Panc1 (cell line): ENCODE measurements around the gene SYT2. TPM values are rescaled to one million over a fixed set of nuclear protein-coding genes. Genes with fewer than 3 reads are reported as not detected.

Experiments used
- ATAC-seq: fragments of 200-7000 bp; cut with Tn5 transposase; 2 replicates; pipeline ENCODE4 v1.9.1; 2020; ENCODE audit warnings: mild to moderate bottlenecking, moderate library complexity
- BruUV-seq: library from RNA; stranded (reverse); fragments of 400-500 nt; replicated peaks from 2 replicates; lab custom pipeline; 2021; lab: Mats Ljungman, UMichigan
- CTCF ChIA-PET: fragments of 300-600 bp; sonication (Branson Sonifier 250); formaldehyde crosslinking; loops from one replicate; lab custom pipeline; 2022; ENCODE audit warnings: antibody characterized with exemption; lab: Charles Lee
- POLR2A ChIA-PET: fragments of 300-600 bp; sonication (Branson Sonifier 250); formaldehyde crosslinking; loops from one replicate; lab custom pipeline; 2022; ENCODE audit warnings: antibody characterized with exemption; lab: Charles Lee
- DNase-seq: peaks from one replicate; pipeline ENCODE4 v3.0.0-alpha.2; 2010; ENCODE audit warnings: low read depth, low spot score
- H3K27ac ChIP-seq: 2 replicates; pipeline ENCODE4 v1.5.1; 2011; ENCODE audit warnings: mild to moderate bottlenecking, low read length, inconsistent platforms
- H3K27me3 ChIP-seq: fragments of 200-500 bp; sonication (Bioruptor generic); 2 replicates; pipeline ENCODE4 v1.6.0; 2014; ENCODE audit warnings: low read length, inconsistent platforms; ENCODE audit not compliant: control insufficient read depth, insufficient read depth
- H3K36me3 ChIP-seq: fragments of 200-500 bp; sonication (Bioruptor generic); 2 replicates; pipeline ENCODE4 v1.5.1; 2014; ENCODE audit warnings: inconsistent platforms, mild to moderate bottlenecking, low read length, moderate library complexity; ENCODE audit not compliant: control insufficient read depth, insufficient read depth
- H3K4me1 ChIP-seq: 2 replicates; pipeline ENCODE4 v1.5.1; 2011; ENCODE audit warnings: inconsistent platforms, mild to moderate bottlenecking, low read length, moderate library complexity; ENCODE audit not compliant: control insufficient read depth, insufficient read depth
- H3K4me3 ChIP-seq, 2 experiments: 2 replicates each; pipeline ENCODE4 v1.5.1; 2011 to 2012; ENCODE audit warnings: low read depth in 2 of 2, low read length in 2 of 2, mild to moderate bottlenecking in 2 of 2, inconsistent platforms in 1 of 2, moderate library complexity in 1 of 2
- H3K9me3 ChIP-seq: fragments of 200-500 bp; sonication (Bioruptor generic); 2 replicates; pipeline ENCODE4 v1.5.1; 2014; ENCODE audit warnings: low read depth, mild to moderate bottlenecking, inconsistent platforms, low read length, moderate library complexity; ENCODE audit not compliant: control insufficient read depth, insufficient read depth
- POLR2AphosphoS5 ChIP-seq: IDR thresholded peaks from 2 replicates; pipeline ENCODE4 v1.6.1; 2012; ENCODE audit warnings: mild to moderate bottlenecking, low read depth, low read length, moderate library complexity
- SIN3A ChIP-seq: IDR thresholded peaks from 2 replicates; pipeline ENCODE4 v1.6.1; 2012; ENCODE audit warnings: low read depth, mild to moderate bottlenecking, low read length, moderate library complexity, borderline replicate concordance; ENCODE audit not compliant: insufficient read depth
- TCF7L2 ChIP-seq: IDR thresholded peaks from 2 replicates; pipeline ENCODE4 v1.6.1; 2011; ENCODE audit warnings: mild to moderate bottlenecking, low read depth, low read length, inconsistent platforms
- in situ Hi-C: cut with HindIII; loops from 2 replicates; pipeline ENCODE4 v1.10.0; 2016; ENCODE audit warnings: low sequenced_read_pairs, low pct_unique_long_range_greater_than_20kb
- intact Hi-C: fragments of 100-400 bp; cut with micrococcal nuclease; formaldehyde crosslinking; loops from one replicate; pipeline ENCODE4 v1.10.0; 2022; ENCODE audit not compliant: unreplicated experiment
- total RNA-seq: library from RNA; stranded (reverse); gene quantifications from one replicate; pipeline ENCODE4 v1.2.1, GENCODE V29; 2021; ENCODE audit not compliant: unreplicated experiment
- TF ChIP-seq, protein P1 (sequence below): fragments of 450-650 bp; IDR thresholded peaks from 2 replicates; pipeline ENCODE4 v1.5.1; 2017; ENCODE audit warnings: mild to moderate bottlenecking
- TF ChIP-seq, protein P2 (sequence below), 2 experiments: IDR thresholded peaks; 2 replicates each; pipeline ENCODE4 v1.6.1; 2011 to 2012; ENCODE audit warnings: low read depth in 2 of 2, control low read depth in 1 of 2, low read length in 1 of 2, mild to moderate bottlenecking in 1 of 2, moderate library complexity in 1 of 2; ENCODE audit not compliant: insufficient read depth in 1 of 2

The SYT2 gene
- total RNA-seq, 1 experiment from 2014 or later, result 0.03 TPM

DNA sequence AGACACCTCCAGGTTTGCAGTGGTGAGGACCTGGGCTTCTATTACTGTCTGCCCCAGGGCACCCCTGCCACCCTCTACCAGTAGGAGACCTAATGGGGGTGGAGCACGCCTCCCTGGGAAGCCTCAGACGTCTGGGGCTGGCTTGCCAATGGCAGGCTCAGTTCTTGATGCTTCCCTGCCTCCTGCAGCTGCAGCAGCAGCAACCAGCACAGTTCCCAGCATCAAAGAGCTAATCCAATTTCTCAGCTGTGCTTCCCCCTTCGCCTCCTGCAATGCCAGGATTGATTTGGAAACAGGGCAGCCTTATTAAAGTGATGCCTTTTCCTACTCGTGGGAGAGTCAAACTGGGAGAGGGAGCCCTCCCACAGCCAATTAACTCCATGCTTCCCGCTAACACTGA, 8.2 kb downstream of the SYT2 start:
- Histone ChIP-seq H3K4me1 (no peaks in the 10 kb centered on the region), H3K4me3 (no peak overlapping the region), H3K36me3 (no peaks in the 10 kb centered on the region), H3K27me3 (peaks cover 34% of the 10 kb centered on the region), H3K9me3 (no peaks in the 10 kb centered on the region), H3K27ac (no peak overlapping the region)
- DNase-seq, result no peak
- CTCF ChIA-PET, result no interaction called here
- ATAC-seq, result no peak
- POLR2A ChIA-PET, result no interaction called here
- BruUV-seq, result no TSS peak
- intact Hi-C loops (no loop called here), in situ Hi-C loops (no loop called here)
- TF ChIP-seq TCF7L2 (no peak), SIN3A (no peak), POLR2AphosphoS5 (no peak)
- TF ChIP-seq, protein P1, sequence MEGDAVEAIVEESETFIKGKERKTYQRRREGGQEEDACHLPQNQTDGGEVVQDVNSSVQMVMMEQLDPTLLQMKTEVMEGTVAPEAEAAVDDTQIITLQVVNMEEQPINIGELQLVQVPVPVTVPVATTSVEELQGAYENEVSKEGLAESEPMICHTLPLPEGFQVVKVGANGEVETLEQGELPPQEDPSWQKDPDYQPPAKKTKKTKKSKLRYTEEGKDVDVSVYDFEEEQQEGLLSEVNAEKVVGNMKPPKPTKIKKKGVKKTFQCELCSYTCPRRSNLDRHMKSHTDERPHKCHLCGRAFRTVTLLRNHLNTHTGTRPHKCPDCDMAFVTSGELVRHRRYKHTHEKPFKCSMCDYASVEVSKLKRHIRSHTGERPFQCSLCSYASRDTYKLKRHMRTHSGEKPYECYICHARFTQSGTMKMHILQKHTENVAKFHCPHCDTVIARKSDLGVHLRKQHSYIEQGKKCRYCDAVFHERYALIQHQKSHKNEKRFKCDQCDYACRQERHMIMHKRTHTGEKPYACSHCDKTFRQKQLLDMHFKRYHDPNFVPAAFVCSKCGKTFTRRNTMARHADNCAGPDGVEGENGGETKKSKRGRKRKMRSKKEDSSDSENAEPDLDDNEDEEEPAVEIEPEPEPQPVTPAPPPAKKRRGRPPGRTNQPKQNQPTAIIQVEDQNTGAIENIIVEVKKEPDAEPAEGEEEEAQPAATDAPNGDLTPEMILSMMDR, result no peak

DNA sequence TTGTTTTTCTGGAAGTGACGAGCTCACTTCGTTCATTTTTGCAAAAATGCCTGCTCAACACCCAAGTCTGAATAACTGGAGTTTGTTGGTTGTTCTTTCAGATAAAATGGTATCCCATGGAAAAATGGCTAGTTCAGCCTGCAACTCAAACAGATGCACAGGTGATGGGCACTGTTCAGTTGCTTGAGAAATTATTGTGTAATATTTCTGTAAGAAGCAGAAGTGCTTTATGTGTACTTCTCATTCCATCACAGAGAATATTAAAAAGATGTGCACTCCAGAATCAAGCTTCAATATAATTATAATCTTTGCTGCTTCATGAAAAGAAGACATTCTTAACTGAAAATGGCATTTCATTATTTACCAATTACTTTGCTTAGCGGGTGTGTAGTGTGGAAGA, 9.1 kb downstream of the SYT2 start:
- no TSS peak for BruUV-seq
- CTCF ChIA-PET, result no interaction called here
- ATAC-seq (no peak), DNase-seq (no peak)
- Histone ChIP-seq H3K4me3 (no peak overlapping the region), H3K4me1 (no peaks in the 10 kb centered on the region), H3K27ac (no peak overlapping the region), H3K36me3 (no peaks in the 10 kb centered on the region), H3K9me3 (no peaks in the 10 kb centered on the region), H3K27me3 (peaks cover 36% of the 10 kb centered on the region)
- intact Hi-C loops, result no loop called here
- TF ChIP-seq SIN3A (no peak), POLR2AphosphoS5 (no peak), TCF7L2 (no peak)
- TF ChIP-seq, protein P1, result no peak
- TF ChIP-seq, protein P2, sequence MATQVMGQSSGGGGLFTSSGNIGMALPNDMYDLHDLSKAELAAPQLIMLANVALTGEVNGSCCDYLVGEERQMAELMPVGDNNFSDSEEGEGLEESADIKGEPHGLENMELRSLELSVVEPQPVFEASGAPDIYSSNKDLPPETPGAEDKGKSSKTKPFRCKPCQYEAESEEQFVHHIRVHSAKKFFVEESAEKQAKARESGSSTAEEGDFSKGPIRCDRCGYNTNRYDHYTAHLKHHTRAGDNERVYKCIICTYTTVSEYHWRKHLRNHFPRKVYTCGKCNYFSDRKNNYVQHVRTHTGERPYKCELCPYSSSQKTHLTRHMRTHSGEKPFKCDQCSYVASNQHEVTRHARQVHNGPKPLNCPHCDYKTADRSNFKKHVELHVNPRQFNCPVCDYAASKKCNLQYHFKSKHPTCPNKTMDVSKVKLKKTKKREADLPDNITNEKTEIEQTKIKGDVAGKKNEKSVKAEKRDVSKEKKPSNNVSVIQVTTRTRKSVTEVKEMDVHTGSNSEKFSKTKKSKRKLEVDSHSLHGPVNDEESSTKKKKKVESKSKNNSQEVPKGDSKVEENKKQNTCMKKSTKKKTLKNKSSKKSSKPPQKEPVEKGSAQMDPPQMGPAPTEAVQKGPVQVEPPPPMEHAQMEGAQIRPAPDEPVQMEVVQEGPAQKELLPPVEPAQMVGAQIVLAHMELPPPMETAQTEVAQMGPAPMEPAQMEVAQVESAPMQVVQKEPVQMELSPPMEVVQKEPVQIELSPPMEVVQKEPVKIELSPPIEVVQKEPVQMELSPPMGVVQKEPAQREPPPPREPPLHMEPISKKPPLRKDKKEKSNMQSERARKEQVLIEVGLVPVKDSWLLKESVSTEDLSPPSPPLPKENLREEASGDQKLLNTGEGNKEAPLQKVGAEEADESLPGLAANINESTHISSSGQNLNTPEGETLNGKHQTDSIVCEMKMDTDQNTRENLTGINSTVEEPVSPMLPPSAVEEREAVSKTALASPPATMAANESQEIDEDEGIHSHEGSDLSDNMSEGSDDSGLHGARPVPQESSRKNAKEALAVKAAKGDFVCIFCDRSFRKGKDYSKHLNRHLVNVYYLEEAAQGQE (IDR thresholded peaks at IDR 0.05; ENCODE audit: insufficient read depth in 1 of 2, low read depth in 2 of 2, low read length in 1 of 2), result no peak
- in situ Hi-C loops, result no loop called here
- POLR2A ChIA-PET, result no interaction called here
